Uterus (tissue), 2 donors: ENCODE measurements around the gene IDI2.

Experiments
- CTCF ChIP-seq, 4 experiments: fragments of 200-600 bp in 2 of 4; fragments of 450-650 bp in 2 of 4; sonication (generic) in 2 of 4; IDR thresholded peaks; one replicate each; pipeline ENCODE4 v1.5.1; 2016 to 2019; ENCODE audit warnings: antibody characterized with exemption in 4 of 4, mild to moderate bottlenecking in 2 of 4, moderate library complexity in 1 of 4
- POLR2A ChIP-seq, 2 donors: fragments of 450-650 bp; IDR thresholded peaks; one replicate each; pipeline ENCODE4 v1.6.1; 2016; ENCODE audit warnings: antibody characterized with exemption in 2 of 2, mild to moderate bottlenecking in 1 of 2, moderate library complexity in 1 of 2

GRCh38 chr10:1011696-1012095, 14.0 kb downstream of the IDI2 start:
- TF ChIP-seq CTCF (IDR thresholded peaks at IDR 0.05) = no peak
- no peak for TF ChIP-seq POLR2A (IDR thresholded peaks at IDR 0.05)
